ENCODE data around the gene LLGL1. TPM values are rescaled to one million over a fixed set of nuclear protein-coding genes. Genes with fewer than 3 reads are reported as not detected.

Gene LLGL1
- total and polyA plus RNA-seq, 10 donors, result 2.9 to 23.4 (median 14.5) TPM

GRCh38 chr17:18233803-18234518 lies 8.5 kb downstream of the LLGL1 start:
- no peaks in the 10 kb centered on the region for H3K27me3 ChIP-seq (replicated peaks in 1 of 7)
- no peaks in the 10 kb centered on the region for H3K9me3 ChIP-seq
- TF ChIP-seq POLR2AphosphoS5 (IDR thresholded peaks at IDR 0.05) (no peak), POLR2A (IDR thresholded peaks at IDR 0.05) (no peak), CTCF (IDR thresholded peaks at IDR 0.05 in 8 of 11, conservative IDR thresholded peaks at IDR 0.05 in 3 of 11) (no peak)
- H3K36me3 ChIP-seq, result peaks cover 0 to 73% (median 43%) of the 10 kb centered on the region in 6 donors
- H3K4me1 ChIP-seq, result peaks cover 0 to 4% (median 0%) of the 10 kb centered on the region in 6 donors
- intact Hi-C loops (cut with DNase I; ENCODE audit: low total_unique reads), result no loop called here
- no peak overlapping the region for H3K4me3 ChIP-seq
- WGBS, 5 donors, result 94 to 96% (median 94%) methylated on average over 11 to 22 of the region's 22 CpGs
- DNase-seq, result no peak
- no peak overlapping the region for H3K27ac ChIP-seq

DNA sequence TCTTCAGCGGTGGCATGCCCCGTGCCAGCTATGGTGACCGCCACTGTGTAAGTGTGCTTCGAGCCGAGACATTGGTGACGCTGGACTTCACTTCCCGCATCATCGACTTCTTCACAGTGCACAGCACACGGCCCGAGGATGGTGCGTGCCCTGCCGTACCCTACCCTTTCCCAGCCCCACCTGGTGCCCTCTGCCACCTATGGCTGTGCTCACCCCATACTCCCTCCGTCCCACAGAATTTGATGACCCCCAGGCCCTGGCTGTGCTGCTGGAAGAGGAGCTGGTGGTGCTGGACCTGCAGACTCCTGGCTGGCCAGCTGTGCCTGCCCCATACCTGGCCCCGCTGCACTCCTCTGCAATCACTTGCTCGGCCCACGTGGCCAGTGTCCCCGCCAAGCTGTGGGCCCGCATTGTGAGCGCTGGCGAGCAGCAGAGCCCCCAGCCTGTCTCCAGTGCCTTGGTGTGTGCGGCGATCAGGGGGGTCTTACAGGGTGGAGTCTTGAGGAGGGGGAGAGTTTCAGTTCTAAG lies 9.5 kb downstream of the LLGL1 start:
- H3K9me3 ChIP-seq, result no peaks in the 10 kb centered on the region
- intact Hi-C loops (cut with DNase I; ENCODE audit: low total_unique reads), result no loop called here
- TF ChIP-seq POLR2A (IDR thresholded peaks at IDR 0.05), result no peak
- TF ChIP-seq POLR2AphosphoS5 (IDR thresholded peaks at IDR 0.05), result no peak
- WGBS, 5 donors, result 95 to 97% (median 97%) methylated on average over 18 to 22 of the region's 22 CpGs
- H3K4me1 ChIP-seq, result no peaks in the 10 kb centered on the region
- H3K27ac ChIP-seq, result no peak overlapping the region
- no peak for DNase-seq
- peaks cover 0 to 82% (median 44%) of the 10 kb centered on the region in 6 donors for H3K36me3 ChIP-seq
- no peaks in the 10 kb centered on the region for H3K27me3 ChIP-seq (replicated peaks in 1 of 7)
- no peak overlapping the region for H3K4me3 ChIP-seq

GRCh38 chr17:18235743-18236256 lies 10.4 kb downstream of the LLGL1 start:
- Histone ChIP-seq H3K4me1 (no peaks in the 10 kb centered on the region), H3K27me3 (replicated peaks in 1 of 7) (no peaks in the 10 kb centered on the region), H3K27ac (no peak overlapping the region), H3K36me3 (peaks cover 0 to 91% (median 46%) of the 10 kb centered on the region in 6 donors), H3K9me3 (no peaks in the 10 kb centered on the region), H3K4me3 (no peak overlapping the region)
- 66 to 84% (median 73%) methylated on average over 7 to 14 of the region's 14 CpGs for WGBS, 5 donors
- TF ChIP-seq POLR2AphosphoS5 (IDR thresholded peaks at IDR 0.05) (no peak), CTCF (IDR thresholded peaks at IDR 0.05 in 8 of 11, conservative IDR thresholded peaks at IDR 0.05 in 3 of 11) (no peak)
- no peak for DNase-seq
- intact Hi-C loops (cut with DNase I; ENCODE audit: low total_unique reads), result no loop called here

DNA sequence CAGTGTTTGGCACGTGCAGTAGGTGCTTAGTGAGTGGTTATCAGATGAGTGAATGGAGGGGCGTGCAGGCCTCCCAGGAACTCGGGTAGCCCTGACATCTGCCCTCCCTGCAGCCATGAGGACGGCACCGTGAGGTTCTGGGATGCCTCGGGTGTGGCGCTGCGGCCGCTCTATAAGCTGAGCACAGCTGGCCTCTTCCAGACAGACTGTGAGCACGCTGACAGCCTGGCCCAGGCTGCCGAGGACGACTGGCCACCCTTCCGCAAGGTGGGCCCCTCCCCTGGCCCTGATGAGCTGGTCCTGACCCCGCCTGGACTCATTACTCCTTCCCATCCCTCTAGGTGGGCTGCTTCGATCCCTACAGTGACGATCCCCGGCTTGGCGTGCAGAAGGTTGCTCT lies 11.1 kb downstream of the LLGL1 start:
- WGBS, 5 donors, result 86 to 96% (median 92%) methylated on average over 8 to 18 of the region's 18 CpGs
- no peaks in the 10 kb centered on the region for H3K27me3 ChIP-seq (replicated peaks in 1 of 7)
- H3K9me3 ChIP-seq, result no peaks in the 10 kb centered on the region
- DNase-seq, result no peak
- H3K4me3 ChIP-seq, result no peak overlapping the region
- no peaks in the 10 kb centered on the region for H3K4me1 ChIP-seq
- no peak overlapping the region for H3K27ac ChIP-seq
- intact Hi-C loops (cut with DNase I; ENCODE audit: low total_unique reads), result no loop called here
- peaks cover 0 to 98% (median 51%) of the 10 kb centered on the region in 6 donors for H3K36me3 ChIP-seq
- TF ChIP-seq POLR2A (IDR thresholded peaks at IDR 0.05) (no peak), CTCF (IDR thresholded peaks at IDR 0.05 in 8 of 11, conservative IDR thresholded peaks at IDR 0.05 in 3 of 11) (no peak), POLR2AphosphoS5 (IDR thresholded peaks at IDR 0.05) (no peak)
